ENCODE measurements around the gene GNAQ. TPM values are rescaled to one million over a fixed set of nuclear protein-coding genes. Genes with fewer than 3 reads are reported as not detected.

GNAQ gene
- total RNA-seq, 1 donor from 2014 or later = 12.2 TPM

- intact Hi-C loops (cut with DNase I) = no loop called here
- ATAC-seq (ENCODE audit: poor library complexity) (no peak), DNase-seq (no peak)
These were observed 98.6 kb downstream of the GNAQ start for GRCh38 chr9:77933019-77933418.

DNA sequence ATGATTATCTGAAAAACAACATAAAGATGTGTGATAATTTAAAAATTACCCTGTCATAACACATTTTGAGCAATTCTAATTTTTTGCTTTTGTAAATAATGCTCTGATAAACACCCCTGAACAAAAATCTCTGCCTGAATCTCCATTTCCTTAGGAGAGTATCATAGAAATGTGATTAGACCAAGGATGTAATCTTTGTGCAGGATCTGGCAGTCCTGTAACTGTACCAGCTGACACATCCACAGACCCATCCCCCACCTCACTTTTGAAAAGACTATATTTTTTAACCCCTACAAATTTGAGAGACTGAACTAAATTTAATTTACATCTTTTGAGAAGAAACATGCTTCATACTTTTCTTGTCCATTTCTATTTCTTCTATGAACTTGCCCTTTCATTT is 101.7 kb downstream of the GNAQ start:
- intact Hi-C loops (cut with DNase I) = no loop called here
- ATAC-seq (ENCODE audit: poor library complexity) (no peak), DNase-seq (no peak)

GRCh38 chr9:77927265-77927664 is 104.3 kb downstream of the GNAQ start:
- DNase-seq = no peak
- no peak for ATAC-seq (ENCODE audit: poor library complexity)
- intact Hi-C loops (cut with DNase I) = no loop called here

DNA sequence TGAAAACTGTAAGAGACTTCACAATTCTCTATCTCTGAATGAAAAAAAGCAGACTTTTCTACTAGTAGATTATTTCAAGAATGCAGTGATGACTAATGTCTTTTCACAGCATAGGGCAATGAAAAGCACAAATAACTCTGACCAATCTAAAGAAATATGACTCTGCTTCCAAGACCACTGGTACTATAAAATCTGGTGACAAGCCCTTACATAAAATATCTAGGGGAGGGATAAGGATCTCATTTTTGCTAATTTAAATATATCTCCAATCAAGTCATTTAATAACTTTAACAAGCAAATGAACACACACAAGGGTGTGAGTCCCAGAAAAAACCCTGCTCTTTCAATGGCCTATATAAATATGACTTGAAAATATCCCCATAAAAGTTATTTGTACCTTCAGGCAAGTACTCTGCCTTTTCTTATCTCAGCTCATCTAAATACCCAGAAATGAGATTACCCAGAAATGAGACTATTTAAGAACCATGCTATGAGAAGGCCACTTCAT is 105.2 kb downstream of the GNAQ start:
- ATAC-seq (ENCODE audit: poor library complexity) = no peak
- intact Hi-C loops (cut with DNase I) = no loop called here
- DNase-seq = no peak

DNA sequence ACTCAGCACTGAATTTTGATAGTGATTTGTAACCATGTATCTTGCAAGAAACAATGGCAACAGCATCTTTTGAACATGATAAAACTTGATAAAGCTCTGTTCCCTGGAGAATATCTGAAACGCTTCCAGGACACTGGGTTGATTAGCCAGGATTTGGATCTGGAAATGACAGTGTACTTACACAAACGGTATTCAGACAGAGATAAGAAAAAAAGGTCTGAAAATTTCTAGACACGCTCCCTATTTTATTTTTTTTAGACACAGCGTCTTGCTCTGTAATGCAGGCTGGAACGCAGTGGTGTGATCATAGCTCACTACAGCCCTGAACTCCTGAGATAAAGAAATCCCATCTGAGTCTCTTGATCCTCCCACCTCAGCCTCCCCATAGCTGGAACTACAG is 109.0 kb downstream of the GNAQ start:
- intact Hi-C loops (cut with DNase I) = no loop called here
- DNase-seq = no peak
- no peak for ATAC-seq (ENCODE audit: poor library complexity)

DNA sequence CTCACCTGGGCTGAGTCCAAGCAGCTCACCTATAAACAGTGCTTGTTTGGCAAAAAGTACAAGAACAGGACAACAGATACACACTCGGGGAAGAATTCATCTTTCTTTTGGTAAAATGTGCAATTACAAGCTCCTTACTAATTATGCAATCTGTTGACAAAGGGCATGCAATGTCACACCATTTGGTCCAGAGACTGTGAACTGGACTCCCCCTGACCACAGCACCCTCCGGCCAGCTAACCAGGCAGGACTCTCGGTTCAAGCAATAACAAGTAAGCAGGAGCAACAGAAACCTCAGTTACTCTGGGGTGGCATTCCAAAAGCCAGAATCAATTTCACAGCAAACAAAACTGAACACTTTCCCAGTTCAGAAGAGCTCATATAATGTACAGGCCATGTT is 113.8 kb downstream of the GNAQ start:
- intact Hi-C loops (cut with DNase I) = no loop called here
- no peak for ATAC-seq (ENCODE audit: poor library complexity)
- no peak for DNase-seq

DNA sequence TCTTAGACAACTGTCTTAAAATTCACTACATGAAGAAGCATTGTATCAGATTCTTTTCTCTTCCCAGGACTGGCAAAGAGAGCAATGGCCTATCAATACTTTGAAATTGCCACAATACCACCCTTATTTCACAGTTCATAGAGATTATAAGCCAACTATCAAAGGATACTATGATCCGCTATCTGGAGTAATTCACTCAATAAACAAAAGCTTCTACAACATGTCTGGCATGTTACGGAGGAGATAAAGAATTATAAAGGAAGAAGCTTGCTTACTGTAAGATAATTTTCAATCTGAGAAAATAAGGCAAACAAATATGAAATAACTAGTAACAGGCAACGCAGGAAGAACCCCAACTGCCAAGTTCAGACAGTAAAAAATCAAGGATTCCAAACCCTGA is 114.8 kb downstream of the GNAQ start:
- DNase-seq = no peak
- no peak for ATAC-seq (ENCODE audit: poor library complexity)
- intact Hi-C loops (cut with DNase I) = no loop called here

DNA sequence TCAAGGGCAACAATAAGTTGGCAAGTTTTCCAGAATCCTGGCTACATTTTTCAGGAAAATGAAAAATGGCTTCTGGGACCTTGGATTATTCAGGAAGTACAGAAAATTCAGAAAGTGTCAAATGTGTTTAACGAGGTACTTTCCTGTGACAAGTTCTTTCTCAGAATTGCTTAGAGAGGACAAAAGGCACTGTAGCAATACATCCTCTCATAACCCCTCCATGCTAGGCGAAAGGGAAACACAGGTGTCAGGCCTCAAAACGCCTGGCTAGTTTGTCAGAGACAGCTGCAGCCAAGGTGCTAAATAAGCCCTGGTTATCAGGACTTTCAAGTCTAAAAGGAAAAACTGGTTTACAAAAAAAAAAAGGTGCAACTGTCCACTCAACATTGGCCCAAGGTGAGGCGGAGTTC is 115.2 kb downstream of the GNAQ start:
- intact Hi-C loops (cut with DNase I) = no loop called here
- DNase-seq = no peak
- no peak for ATAC-seq (ENCODE audit: poor library complexity)

- intact Hi-C loops (cut with DNase I) = no loop called here
- ATAC-seq (ENCODE audit: poor library complexity) = no peak
- DNase-seq = no peak
These were observed 115.9 kb downstream of the GNAQ start for GRCh38 chr9:77915744-77916143.

- DNase-seq = no peak
- ATAC-seq (ENCODE audit: poor library complexity) = no peak
- intact Hi-C loops (cut with DNase I) = no loop called here
These were observed 118.5 kb downstream of the GNAQ start for GRCh38 chr9:77912895-77913693.

DNA sequence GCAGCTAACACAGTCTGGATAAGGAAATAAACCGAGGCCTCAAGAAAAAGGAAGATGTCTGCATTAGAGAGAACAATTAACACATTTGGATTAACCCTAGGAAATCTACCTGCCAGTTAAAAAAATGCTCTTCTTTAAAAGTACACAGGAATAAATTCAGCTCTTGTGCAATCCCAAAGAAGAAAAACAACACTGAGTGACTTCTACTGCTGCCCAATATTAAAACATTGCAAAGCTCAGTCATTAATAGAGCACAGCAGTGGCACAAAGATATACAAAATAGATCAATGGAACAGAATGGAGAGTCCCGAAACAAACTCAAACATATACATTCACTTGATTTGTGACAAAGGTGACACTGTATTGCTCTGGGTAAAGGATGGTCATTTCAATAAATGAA is 119.7 kb downstream of the GNAQ start:
- intact Hi-C loops (cut with DNase I) = no loop called here

DNA sequence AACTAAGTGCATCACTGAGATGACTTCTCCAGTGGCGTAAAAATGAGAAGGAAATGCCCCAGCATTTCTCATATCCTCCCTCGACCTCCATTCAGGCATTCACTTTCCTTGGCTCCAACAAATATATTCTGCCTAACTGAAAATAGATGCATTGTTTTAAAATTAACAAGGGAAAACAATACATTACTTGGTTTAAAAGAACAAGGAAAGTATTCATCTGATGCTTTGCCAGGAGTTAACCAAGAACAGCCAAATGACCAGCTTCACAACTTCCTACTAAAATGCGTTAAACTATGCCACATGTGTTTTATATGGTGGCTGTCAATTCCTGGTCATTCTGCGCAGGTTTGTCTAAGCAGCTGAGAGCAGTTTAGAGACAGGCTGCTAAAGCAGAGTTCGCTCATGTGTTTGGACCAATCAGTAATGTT is 121.4 kb downstream of the GNAQ start:
- intact Hi-C loops (cut with DNase I) = no loop called here
- ATAC-seq (ENCODE audit: poor library complexity) (no peak), DNase-seq (no peak)

More for the DNA sequence above, 119.7 kb downstream of the GNAQ start:
- DNase-seq (no peak), ATAC-seq (ENCODE audit: poor library complexity) (no peak)

DNA sequence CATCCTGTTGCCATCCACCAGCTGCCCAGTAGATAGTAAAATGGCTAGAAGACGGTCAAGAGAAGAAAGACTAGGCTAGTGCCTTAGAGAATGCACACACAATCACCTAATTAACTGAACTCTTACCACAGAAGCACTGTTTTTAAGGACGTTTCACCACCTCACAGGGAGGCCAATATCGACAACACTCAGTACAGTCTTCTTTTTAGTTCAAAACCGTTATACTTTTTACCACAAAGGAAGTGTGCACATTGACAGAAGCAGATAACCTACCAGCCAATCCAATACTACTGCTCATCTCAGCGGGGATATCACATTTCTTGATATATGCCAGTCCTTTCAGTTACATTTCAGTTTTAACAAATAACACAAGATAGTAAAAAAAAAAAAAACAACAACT is 122.3 kb downstream of the GNAQ start:
- intact Hi-C loops (cut with DNase I) = no loop called here
- DNase-seq (no peak), ATAC-seq (ENCODE audit: poor library complexity) (no peak)

GRCh38 chr9:77908293-77908692 is 123.3 kb downstream of the GNAQ start:
- DNase-seq (no peak), ATAC-seq (ENCODE audit: poor library complexity) (no peak)
- intact Hi-C loops (cut with DNase I) = no loop called here

DNA sequence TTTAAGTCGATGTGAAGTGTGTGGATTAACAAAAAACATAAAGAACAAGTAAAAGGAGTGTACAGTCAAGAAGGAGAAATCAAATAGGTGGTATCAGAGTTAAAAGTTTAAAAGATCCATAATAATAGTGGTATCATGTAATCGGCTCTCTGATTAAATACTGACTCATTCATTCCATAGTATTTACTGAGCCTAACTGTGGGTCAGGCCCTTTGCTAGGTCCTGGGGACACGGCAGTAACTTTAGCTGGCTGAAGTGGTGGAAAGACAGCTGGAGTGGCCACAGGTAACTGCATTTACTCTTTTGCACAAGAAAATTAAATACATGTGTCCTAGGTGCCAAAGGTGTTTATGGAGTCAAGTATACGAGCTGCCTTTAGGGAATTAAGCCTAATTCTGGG is 124.0 kb downstream of the GNAQ start:
- DNase-seq (no peak), ATAC-seq (ENCODE audit: poor library complexity) (no peak)
- intact Hi-C loops (cut with DNase I) = no loop called here

- ATAC-seq (ENCODE audit: poor library complexity) = no peak
- DNase-seq = no peak
- intact Hi-C loops (cut with DNase I) = no loop called here
These were observed 124.6 kb downstream of the GNAQ start for GRCh38 chr9:77906991-77907390.

GRCh38 chr9:77903666-77904285 is 127.8 kb downstream of the GNAQ start:
- intact Hi-C loops (cut with DNase I) = no loop called here
- no peak for ATAC-seq (ENCODE audit: poor library complexity)

DNA sequence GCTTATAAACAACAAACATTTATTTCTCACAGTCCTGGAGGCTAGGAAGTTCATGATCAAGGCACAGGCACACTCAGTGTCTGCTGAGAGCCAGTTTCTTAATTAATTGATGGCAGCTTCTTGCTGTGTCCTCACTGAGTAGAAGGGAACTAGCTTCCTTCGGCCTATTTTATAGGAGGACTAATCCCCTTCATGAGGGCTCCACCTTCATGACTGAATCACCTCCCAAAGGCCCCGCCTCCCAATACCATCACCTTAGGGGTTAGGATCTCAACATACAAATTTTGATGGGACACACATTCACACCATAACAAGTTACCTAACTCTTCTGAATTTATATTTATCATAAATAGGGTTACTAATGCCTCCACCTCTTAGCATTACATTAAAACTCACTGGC is 129.8 kb downstream of the GNAQ start:
- DNase-seq (no peak), ATAC-seq (ENCODE audit: poor library complexity) (no peak)
- intact Hi-C loops (cut with DNase I) = no loop called here

More at GRCh38 chr9:77903666-77904285, 127.8 kb downstream of the GNAQ start:
- no peak for DNase-seq

GRCh38 chr9:77901018-77901417 is 130.6 kb downstream of the GNAQ start:
- no peak for DNase-seq
- intact Hi-C loops (cut with DNase I) = no loop called here
- no peak for ATAC-seq (ENCODE audit: poor library complexity)

DNA sequence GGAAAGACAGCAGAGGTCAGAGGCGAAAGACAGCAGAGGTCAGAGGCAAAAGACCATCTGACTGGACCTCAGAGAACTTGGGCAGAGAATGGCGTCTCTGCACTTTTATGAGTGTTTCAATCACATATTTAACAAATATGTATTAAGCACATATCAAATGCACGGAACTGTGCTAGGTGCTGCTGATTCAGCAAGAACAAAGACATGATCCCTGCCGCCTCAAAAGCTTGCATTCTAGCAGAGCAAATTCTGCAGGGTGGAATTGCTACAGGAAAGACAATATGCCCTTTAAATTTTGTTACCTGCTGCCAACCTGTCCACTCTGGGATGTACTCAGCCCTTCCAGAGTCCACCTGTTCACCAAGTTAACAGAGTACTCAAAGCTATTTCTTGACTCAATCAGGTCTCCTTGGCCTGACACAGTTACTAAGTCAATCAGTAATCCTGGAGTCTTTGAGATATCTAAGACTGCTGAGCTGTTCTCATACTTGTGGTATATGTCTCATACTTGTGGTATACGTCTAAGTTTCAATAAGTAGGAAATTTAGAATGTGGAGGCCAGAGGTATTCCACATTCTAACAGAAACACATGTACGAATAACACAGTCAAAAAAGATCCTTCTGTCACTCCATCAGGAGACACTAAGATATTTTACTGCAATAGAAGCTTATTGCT is 131.8 kb downstream of the GNAQ start:
- intact Hi-C loops (cut with DNase I) = no loop called here
- ATAC-seq (ENCODE audit: poor library complexity) (no peak), DNase-seq (no peak)
